MM.1S (cell line): ENCODE measurements around the gene ICAM3.

Source experiments
- DNase-seq: peaks from one replicate; pipeline ENCODE4 v3.0.0-alpha.2; 2015
- H2AFZ ChIP-seq: fragments of 300-600 bp; sonication (generic); 2 replicates; pipeline ENCODE4 v1.6.0; 2016; ENCODE audit warnings: antibody characterized with exemption, low read length
- H3F3A ChIP-seq: fragments of 300-600 bp; sonication (generic); 2 replicates; pipeline ENCODE4 v1.6.1; 2016; ENCODE audit warnings: mild to moderate bottlenecking, antibody characterized with exemption, low read length, moderate library complexity, mixed read lengths; ENCODE audit not compliant: insufficient read depth
- H3K27ac ChIP-seq: fragments of 300-600 bp; sonication (generic); 2 replicates; pipeline ENCODE4 v1.5.1; 2016; ENCODE audit warnings: mild to moderate bottlenecking, low read length
- H3K27me3 ChIP-seq: fragments of 300-600 bp; sonication (generic); replicated peaks from 2 replicates; pipeline ENCODE4 v1.6.0; 2016; ENCODE audit warnings: low read length; ENCODE audit not compliant: insufficient read depth
- H3K36me3 ChIP-seq: fragments of 300-600 bp; sonication (generic); replicated peaks from 2 replicates; pipeline ENCODE4 v1.6.1; 2016; ENCODE audit warnings: mild to moderate bottlenecking, low read length, mixed read lengths; ENCODE audit not compliant: insufficient read depth
- H3K4me1 ChIP-seq: fragments of 300-600 bp; sonication (generic); 2 replicates; pipeline ENCODE4 v1.6.1; 2016; ENCODE audit warnings: low read length, mixed read lengths
- H3K4me2 ChIP-seq: fragments of 300-600 bp; sonication (generic); 2 replicates; pipeline ENCODE4 v1.6.0; 2016; ENCODE audit warnings: low read depth, low read length
- H3K4me3 ChIP-seq: fragments of 300-600 bp; sonication (generic); 2 replicates; pipeline ENCODE4 v1.5.1; 2016; ENCODE audit warnings: low read length, mixed read lengths
- H3K79me2 ChIP-seq: fragments of 300-600 bp; sonication (generic); 2 replicates; pipeline ENCODE4 v1.6.1; 2016; ENCODE audit warnings: mixed run types, low read length, mixed read lengths
- H3K9ac ChIP-seq: fragments of 300-600 bp; sonication (generic); 2 replicates; pipeline ENCODE4 v1.6.1; 2016; ENCODE audit warnings: low read length, mixed read lengths
- H3K9me2 ChIP-seq: fragments of 300-600 bp; sonication (generic); replicated peaks from 2 replicates; pipeline ENCODE4 v1.6.1; 2016; ENCODE audit warnings: mild to moderate bottlenecking, low read length, mixed read lengths; ENCODE audit not compliant: insufficient read depth
- H3K9me3 ChIP-seq: fragments of 300-600 bp; sonication (generic); replicated peaks from 2 replicates; pipeline ENCODE4 v1.6.1; 2016; ENCODE audit warnings: mild to moderate bottlenecking, low read length, mixed read lengths; ENCODE audit not compliant: insufficient read depth
- H4K20me1 ChIP-seq: fragments of 300-600 bp; sonication (generic); 2 replicates; pipeline ENCODE4 v1.6.1; 2016; ENCODE audit warnings: mild to moderate bottlenecking, low read length, moderate library complexity, mixed read lengths; ENCODE audit not compliant: insufficient read depth
- CTCF ChIP-seq: fragments of 300-600 bp; sonication (generic); IDR thresholded peaks from 2 replicates; pipeline ENCODE4 v1.5.1; 2016; ENCODE audit warnings: antibody characterized with exemption, low read length, mixed read lengths
- EZH2 ChIP-seq: fragments of 300-600 bp; sonication (generic); optimal IDR thresholded peaks from 2 replicates; pipeline ENCODE3; 2017; ENCODE audit warnings: low read depth, mild to moderate bottlenecking, antibody characterized with exemption, low read length, mixed read lengths
- EZH2phosphoT487 ChIP-seq: fragments of 300-600 bp; sonication (generic); IDR thresholded peaks from 2 replicates; pipeline ENCODE4 v1.6.1; 2018; ENCODE audit warnings: antibody characterized with exemption, low read length

The ICAM3 gene

GRCh38 chr19:10362259-10362658 is 22.8 kb upstream of the ICAM3 start:
- Histone ChIP-seq H3K27ac (no peak overlapping the region), H3K9ac (no peak overlapping the region), H3K4me3 (no peak overlapping the region), H3K4me2 (no peak overlapping the region), H3K79me2 (no peaks in the 10 kb centered on the region), H3K9me3 (no peaks in the 10 kb centered on the region), H4K20me1 (no peaks in the 10 kb centered on the region), H3K27me3 (no peaks in the 10 kb centered on the region), H2AFZ (no peak overlapping the region), H3K36me3 (no peaks in the 10 kb centered on the region), H3K9me2 (no peaks in the 10 kb centered on the region), H3F3A (0 out of 2 replicates have a peak, but pooled peaks cover 3% of the 10 kb centered on the region), H3K4me1 (no peaks in the 10 kb centered on the region)
- no peak for DNase-seq
- TF ChIP-seq EZH2 (no peak), CTCF (no peak), EZH2phosphoT487 (no peak)

GRCh38 chr19:10361569-10362011 is 22.2 kb upstream of the ICAM3 start:
- Histone ChIP-seq H3K4me2 (no peak overlapping the region), H3K9me3 (no peaks in the 10 kb centered on the region), H3K27ac (no peak overlapping the region), H3K36me3 (no peaks in the 10 kb centered on the region), H3K27me3 (no peaks in the 10 kb centered on the region), H3K79me2 (no peaks in the 10 kb centered on the region), H4K20me1 (no peaks in the 10 kb centered on the region), H3F3A (0 out of 2 replicates have a peak, but pooled peaks cover 3% of the 10 kb centered on the region), H3K4me3 (no peak overlapping the region), H3K9me2 (no peaks in the 10 kb centered on the region), H2AFZ (no peak overlapping the region), H3K4me1 (no peaks in the 10 kb centered on the region), H3K9ac (no peak overlapping the region)
- no peak for DNase-seq
- TF ChIP-seq CTCF = no peak
- no peak for TF ChIP-seq EZH2

GRCh38 chr19:10356431-10356830 is 17.0 kb upstream of the ICAM3 start:
- Histone ChIP-seq H3K36me3 (0 out of 2 replicates have a peak, but pooled peaks cover 2% of the 10 kb centered on the region), H3K27ac (no peak overlapping the region), H2AFZ (no peak overlapping the region), H3F3A (0 out of 2 replicates have a peak, but pooled peaks cover 3% of the 10 kb centered on the region), H3K4me1 (no peaks in the 10 kb centered on the region), H3K9me3 (no peaks in the 10 kb centered on the region), H3K4me2 (no peak overlapping the region), H3K4me3 (no peak overlapping the region), H4K20me1 (no peaks in the 10 kb centered on the region), H3K9ac (no peak overlapping the region), H3K79me2 (no peaks in the 10 kb centered on the region), H3K9me2 (no peaks in the 10 kb centered on the region), H3K27me3 (no peaks in the 10 kb centered on the region)
- TF ChIP-seq EZH2phosphoT487 (no peak), EZH2 (no peak), CTCF (no peak)
- no peak for DNase-seq
